Activated T-helper 17 cell treated with anti-CD3 and anti-CD28 coated beads, Interleukin-2, amount 50 U/mL, for 72 hours (primary cell): Measurements from ENCODE around the gene COG4. TPM values are rescaled to one million over a fixed set of nuclear protein-coding genes. Genes with fewer than 3 reads are reported as not detected.

Experiments
- ATAC-seq: fragments of 150-1000 bp; cut with Tn5 transposase; replicated peaks from 2 replicates; pipeline ENCODE4 v1.10.0; 2021; ENCODE audit warnings: mild to moderate bottlenecking, moderate library complexity
- H3K27ac Mint-ChIP-seq: one replicate; pipeline ENCODE4 v1.8.0; 2022; ENCODE audit warnings: mixed read lengths
- H3K27me3 Mint-ChIP-seq: one replicate; pipeline ENCODE4 v1.8.0; 2022; ENCODE audit warnings: mixed read lengths
- H3K36me3 Mint-ChIP-seq: one replicate; pipeline ENCODE4 v1.8.0; 2022; ENCODE audit warnings: low read depth, mild to moderate bottlenecking, mixed read lengths
- H3K4me1 Mint-ChIP-seq: one replicate; pipeline ENCODE4 v1.8.0; 2022; ENCODE audit warnings: mixed read lengths
- H3K4me3 Mint-ChIP-seq: one replicate; pipeline ENCODE4 v1.8.0; 2022; ENCODE audit warnings: mild to moderate bottlenecking, mixed read lengths
- H3K9me3 Mint-ChIP-seq: one replicate; pipeline ENCODE4 v1.8.0; 2022; ENCODE audit warnings: mixed read lengths
- total RNA-seq, 2 donors: library from RNA; stranded (reverse); gene quantifications; one replicate each; pipeline ENCODE4 v1.2.3, GENCODE V29; 2022

COG4 gene
- total RNA-seq, 2 donors from 2014 or later: 31.2 to 31.5 TPM

DNA sequence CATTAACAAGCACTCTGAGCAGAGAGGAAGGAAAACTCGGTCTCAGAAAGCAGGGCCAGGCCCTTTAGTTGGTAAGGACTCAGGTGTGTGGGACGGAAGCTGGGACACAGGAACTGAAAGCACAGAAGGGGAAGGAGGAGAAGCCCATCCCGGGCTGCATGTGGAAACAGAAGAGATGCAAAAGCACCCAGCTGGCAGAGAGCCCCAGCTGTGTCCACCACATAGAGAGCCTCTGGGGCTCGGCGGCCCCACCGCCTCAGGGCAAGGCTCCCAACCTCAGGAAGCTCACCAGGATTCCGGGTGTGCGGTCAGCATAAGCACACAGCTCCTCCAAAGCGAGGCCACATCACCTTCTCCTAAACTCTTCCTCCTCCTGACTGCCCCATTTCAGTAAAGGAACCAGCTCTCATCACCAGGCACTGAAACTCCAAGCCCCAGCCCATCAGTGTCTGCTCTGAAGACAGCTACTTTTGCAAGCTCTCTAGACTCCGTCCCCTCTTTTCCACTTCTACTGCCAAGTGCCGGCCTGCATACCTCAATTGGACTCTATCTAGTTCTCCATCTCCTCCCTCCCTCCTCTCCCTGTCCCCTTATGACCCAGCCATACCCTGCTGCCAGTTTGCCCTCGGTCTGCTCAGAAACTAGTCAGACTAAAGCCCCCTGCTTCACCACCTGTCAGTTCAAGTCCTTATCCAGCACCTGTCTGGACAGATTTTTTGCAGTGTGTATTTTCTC is 90.5 kb downstream of the COG4 start:
- peaks cover 31% of the 10 kb centered on the region for H3K4me1 Mint-ChIP-seq

DNA sequence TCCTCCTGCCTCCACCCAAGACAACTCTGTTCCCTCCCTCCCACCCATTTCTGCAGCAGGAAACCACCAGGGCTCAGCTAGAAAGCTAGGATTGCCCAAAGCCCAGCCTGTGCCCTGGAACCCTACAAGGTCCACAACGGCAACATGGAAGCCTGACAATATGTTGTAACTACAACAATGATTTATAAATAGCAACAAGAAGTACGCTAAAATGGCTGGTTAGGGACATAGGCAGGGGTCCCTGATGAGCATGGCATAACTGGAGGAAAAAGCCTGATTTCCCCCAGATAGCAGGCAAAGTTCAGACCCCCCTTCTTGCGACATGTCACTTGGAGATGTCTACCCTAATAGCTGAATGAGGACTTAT is 91.0 kb downstream of the COG4 start:
- Mint-ChIP-seq H3K36me3 (peaks cover 15% of the 10 kb centered on the region), H3K27ac (no peak overlapping the region), H3K9me3 (no peaks in the 10 kb centered on the region), H3K4me1 (peaks cover 31% of the 10 kb centered on the region), H3K27me3 (no peaks in the 10 kb centered on the region), H3K4me3 (no peak overlapping the region)
- ATAC-seq: no peak

More for the DNA sequence above, 90.5 kb downstream of the COG4 start:
- ATAC-seq: no peak
- Mint-ChIP-seq H3K4me3 (no peak overlapping the region), H3K36me3 (peaks cover 15% of the 10 kb centered on the region), H3K27ac (no peak overlapping the region), H3K27me3 (no peaks in the 10 kb centered on the region), H3K9me3 (no peaks in the 10 kb centered on the region)

DNA sequence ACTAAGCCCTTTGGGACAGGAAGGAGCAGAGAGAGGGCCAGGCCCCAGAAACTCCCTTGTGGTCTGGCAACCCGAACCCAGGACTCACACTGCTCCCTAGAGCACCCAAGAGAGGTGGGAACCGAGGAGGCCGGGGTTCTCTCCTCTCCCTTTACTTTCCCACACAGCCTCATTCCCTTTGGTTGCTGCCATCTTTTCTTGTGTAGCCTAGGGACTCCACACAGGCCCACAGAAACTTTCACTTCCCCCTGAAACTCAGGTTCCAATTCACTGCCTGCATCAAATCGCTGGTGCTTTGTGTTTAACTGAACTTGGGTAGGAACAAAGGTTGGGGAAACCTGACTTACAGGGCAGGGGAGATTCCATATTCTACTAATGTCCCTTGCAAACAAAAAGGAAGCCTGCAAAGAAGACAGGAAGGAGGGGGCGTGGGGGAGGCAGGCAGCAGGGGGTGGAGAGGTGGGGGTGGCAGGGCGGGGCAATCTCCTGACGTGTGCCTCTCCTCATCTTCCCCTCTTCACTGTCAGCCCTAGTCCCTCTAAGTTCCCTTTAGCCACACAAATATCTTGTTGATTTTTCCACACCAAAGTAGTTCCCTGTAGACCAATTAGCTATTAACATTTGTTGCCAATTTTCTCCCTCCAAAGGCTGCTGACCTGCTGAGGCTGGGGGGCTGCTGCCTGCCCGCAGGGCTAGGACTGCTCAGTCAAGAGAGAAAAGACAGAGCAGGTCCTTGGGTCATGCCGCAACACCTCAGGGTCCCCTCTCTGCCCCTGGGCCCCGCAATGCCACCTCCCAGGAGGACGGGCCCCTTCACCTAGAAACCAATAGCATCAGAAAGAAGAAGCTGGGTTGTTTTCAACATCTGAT is 92.5 kb downstream of the COG4 start:
- peaks cover 23% of the 10 kb centered on the region for H3K4me1 Mint-ChIP-seq
- peak overlapping the region; percentile 85 for H3K27ac Mint-ChIP-seq
- no peaks in the 10 kb centered on the region for H3K27me3 Mint-ChIP-seq
- ATAC-seq: peak; percentile 64
- H3K36me3 Mint-ChIP-seq: peaks cover 15% of the 10 kb centered on the region
- H3K4me3 Mint-ChIP-seq: peak overlapping the region; percentile 75
- H3K9me3 Mint-ChIP-seq: no peaks in the 10 kb centered on the region

Other genes with a start within 250 kb of the COG4 start
- 10 to 100 TPM; 52.1 to 80.6 TPM for gene AARS1, start 234.0 kb downstream of the COG4 start, total RNA-seq
- gene DDX19B, start 224.4 kb downstream of the COG4 start, total RNA-seq: 10 to 100 TPM; 35.2 to 35.4 TPM
- gene DDX19A, start 176.7 kb downstream of the COG4 start, total RNA-seq: 10 to 100 TPM; 40.3 to 52.6 TPM
- 10 to 100 TPM; 14.5 to 18.6 TPM for gene ST3GAL2, start 84.5 kb downstream of the COG4 start, total RNA-seq
- gene FCSK, start 69.0 kb downstream of the COG4 start, total RNA-seq: 10 to 100 TPM in 1 of 2 donors, 1 to 10 TPM in 1; 8.2 to 13.9 TPM
- 100 to 1,000 TPM; 343 to 576 TPM for gene SF3B3, start 262 bp upstream of the COG4 start, total RNA-seq
- gene IL34, start 123.0 kb upstream of the COG4 start, total RNA-seq: not detected
- gene MTSS2, start 162.5 kb upstream of the COG4 start, total RNA-seq: under 1 TPM; 0.11 to 0.67 TPM